NCI-H345 (cell line): ENCODE measurements around the gene TCF4.

Experiments used
- DNase-seq: peaks from one replicate; lab custom pipeline; 2025; lab: John Stamatoyannopoulos, UW

Gene TCF4

GRCh38 chr18:55546851-55547704 is 40.9 kb downstream of the TCF4 start:
- no peak for DNase-seq

- no peak for DNase-seq
Observed at GRCh38 chr18:55544014-55544413, 44.0 kb downstream of the TCF4 start.

GRCh38 chr18:55543130-55543704 is 44.8 kb downstream of the TCF4 start:
- DNase-seq = no peak

GRCh38 chr18:55541571-55541970 is 46.4 kb downstream of the TCF4 start:
- DNase-seq = no peak

- DNase-seq = no peak
Observed at GRCh38 chr18:55539240-55539639, 48.8 kb downstream of the TCF4 start.

- no peak for DNase-seq
Observed at GRCh38 chr18:55534996-55535395, 53.0 kb downstream of the TCF4 start.

- no peak for DNase-seq
Observed at GRCh38 chr18:55534547-55534946, 53.4 kb downstream of the TCF4 start.

GRCh38 chr18:55530166-55530565 is 57.8 kb downstream of the TCF4 start:
- DNase-seq = no peak

- no peak for DNase-seq
Observed at GRCh38 chr18:55529581-55529980, 58.4 kb downstream of the TCF4 start.

- no peak for DNase-seq
Observed at GRCh38 chr18:55525845-55526244, 62.1 kb downstream of the TCF4 start.

GRCh38 chr18:55524353-55525073 is 63.5 kb downstream of the TCF4 start:
- DNase-seq = no peak

GRCh38 chr18:55523001-55523400 is 65.0 kb downstream of the TCF4 start:
- no peak for DNase-seq

- DNase-seq = no peak
Observed at GRCh38 chr18:55522011-55522410, 66.0 kb downstream of the TCF4 start.

- DNase-seq = no peak
Observed at GRCh38 chr18:55517055-55517454, 70.9 kb downstream of the TCF4 start.

- DNase-seq = no peak
Observed at GRCh38 chr18:55515941-55516710, 71.9 kb downstream of the TCF4 start.

GRCh38 chr18:55515214-55515613 is 72.8 kb downstream of the TCF4 start:
- no peak for DNase-seq

GRCh38 chr18:55513161-55513560 is 74.8 kb downstream of the TCF4 start:
- no peak for DNase-seq

GRCh38 chr18:55511277-55511676 is 76.7 kb downstream of the TCF4 start:
- DNase-seq = no peak

- DNase-seq = no peak
Observed at GRCh38 chr18:55510809-55511208, 77.2 kb downstream of the TCF4 start.

- DNase-seq = no peak
Observed at GRCh38 chr18:55509631-55510324, 78.2 kb downstream of the TCF4 start.

GRCh38 chr18:55508651-55509050 is 79.3 kb downstream of the TCF4 start:
- no peak for DNase-seq

- DNase-seq = no peak
Observed at GRCh38 chr18:55506074-55506473, 81.9 kb downstream of the TCF4 start.
